Ishikawa (cell line): ENCODE measurements around the gene HLA-E.
A peak's percentile ranks its signal among the peaks of the same experiment; 100 is the strongest.

Experiments
- CEBPB ChIP-seq: IDR thresholded peaks from 2 replicates; pipeline ENCODE4 v1.6.1; 2012
- CREB1 ChIP-seq: IDR thresholded peaks from 2 replicates; pipeline ENCODE4 v1.6.1; 2012; ENCODE audit warnings: low read depth
- EGR1 ChIP-seq: IDR thresholded peaks from 2 replicates; pipeline ENCODE4 v1.6.1; 2012
- EP300 ChIP-seq: IDR thresholded peaks from 2 replicates; pipeline ENCODE4 v1.6.1; 2012; ENCODE audit warnings: borderline replicate concordance
- FOXM1 ChIP-seq: IDR thresholded peaks from 2 replicates; pipeline ENCODE4 v1.6.1; 2012; ENCODE audit warnings: low read depth, borderline replicate concordance
- NFIC ChIP-seq: IDR thresholded peaks from 2 replicates; pipeline ENCODE4 v1.6.1; 2012
- RAD21 ChIP-seq: IDR thresholded peaks from 2 replicates; pipeline ENCODE4 v1.6.1; 2012; ENCODE audit warnings: low read depth
- TAF1 ChIP-seq: IDR thresholded peaks from 2 replicates; pipeline ENCODE4 v1.6.1; 2012; ENCODE audit warnings: low read depth, mild to moderate bottlenecking
- TCF12 ChIP-seq: IDR thresholded peaks from 2 replicates; pipeline ENCODE4 v1.6.1; 2012; ENCODE audit warnings: low read depth
- TEAD4 ChIP-seq: IDR thresholded peaks from 2 replicates; pipeline ENCODE4 v1.6.1; 2012
- YY1 ChIP-seq: IDR thresholded peaks from 2 replicates; pipeline ENCODE4 v1.6.1; 2012; ENCODE audit warnings: low read depth
- ZBTB7A ChIP-seq: IDR thresholded peaks from 2 replicates; pipeline ENCODE4 v1.6.1; 2012; ENCODE audit warnings: low read depth
- TF ChIP-seq, protein P1 (sequence below): IDR thresholded peaks from 2 replicates; pipeline ENCODE4 v1.6.1; 2012
- TF ChIP-seq, protein P2 (sequence below): IDR thresholded peaks from 2 replicates; pipeline ENCODE4 v1.6.1; 2012
- TF ChIP-seq, protein P3 (sequence below): IDR thresholded peaks from 2 replicates; pipeline ENCODE4 v1.6.1; 2012; ENCODE audit warnings: low read depth, mild to moderate bottlenecking

The HLA-E gene

DNA sequence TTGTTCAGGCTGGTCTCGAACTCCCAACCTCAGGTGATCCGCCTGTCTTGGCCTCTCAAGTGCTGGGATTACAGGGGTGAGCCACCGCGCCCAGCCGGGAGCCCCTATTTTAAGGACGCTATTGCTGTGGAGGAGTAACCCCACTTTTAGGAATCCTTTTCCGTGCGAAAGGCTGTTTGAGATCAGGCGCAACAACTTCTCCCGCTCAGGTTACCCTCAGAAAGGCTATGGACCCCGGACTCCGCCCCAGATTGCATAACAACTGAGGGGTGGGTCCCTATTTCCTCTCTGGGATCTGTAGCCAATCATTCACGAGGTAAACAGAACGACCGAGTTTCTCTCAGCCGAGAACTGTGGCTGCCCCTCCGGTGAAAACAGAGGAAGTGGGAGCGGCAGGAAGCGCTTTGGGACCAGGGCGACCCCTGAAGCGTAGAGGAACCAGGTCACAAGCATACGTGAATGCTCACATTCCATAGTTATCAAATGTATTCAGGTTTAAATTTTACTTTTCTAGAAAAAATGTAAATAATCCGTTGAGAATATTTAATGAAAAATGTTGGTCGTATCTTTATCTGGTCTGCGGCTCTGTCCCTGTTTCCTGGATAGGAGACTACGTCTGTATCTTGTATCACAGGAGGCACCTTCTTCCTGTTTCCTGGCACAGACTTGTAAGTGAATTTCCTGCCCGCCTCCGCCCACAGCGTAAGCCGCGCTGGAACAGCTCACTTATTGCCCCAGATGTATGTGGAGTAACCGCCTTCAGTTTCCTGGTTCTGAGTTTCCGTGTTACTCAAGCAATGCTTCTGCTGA lies 26.8 kb downstream of the HLA-E start:
- TF ChIP-seq TCF12 (peak; percentile 12; the same call in 1 of the 2 replicates), TEAD4 (no peak), NFIC (no peak), FOXM1 (no peak), ZBTB7A (peak; percentile 74; the same call in 1 of the 2 replicates), CEBPB (peak; percentile 99), RAD21 (no peak), CREB1 (no peak), YY1 (0 out of 2 replicates have a peak, but pooled peaks have one; percentile 39), EGR1 (no peak), TAF1 (peak; percentile 44; the same call in 1 of the 2 replicates), EP300 (peak; percentile 33; the same call in 1 of the 2 replicates)
- TF ChIP-seq, protein P1, sequence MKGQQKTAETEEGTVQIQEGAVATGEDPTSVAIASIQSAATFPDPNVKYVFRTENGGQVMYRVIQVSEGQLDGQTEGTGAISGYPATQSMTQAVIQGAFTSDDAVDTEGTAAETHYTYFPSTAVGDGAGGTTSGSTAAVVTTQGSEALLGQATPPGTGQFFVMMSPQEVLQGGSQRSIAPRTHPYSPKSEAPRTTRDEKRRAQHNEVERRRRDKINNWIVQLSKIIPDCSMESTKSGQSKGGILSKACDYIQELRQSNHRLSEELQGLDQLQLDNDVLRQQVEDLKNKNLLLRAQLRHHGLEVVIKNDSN = no peak
- TF ChIP-seq, protein P2, sequence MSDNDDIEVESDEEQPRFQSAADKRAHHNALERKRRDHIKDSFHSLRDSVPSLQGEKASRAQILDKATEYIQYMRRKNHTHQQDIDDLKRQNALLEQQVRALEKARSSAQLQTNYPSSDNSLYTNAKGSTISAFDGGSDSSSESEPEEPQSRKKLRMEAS = no peak; the same call in 1 of the 2 replicates
- TF ChIP-seq, protein P3, sequence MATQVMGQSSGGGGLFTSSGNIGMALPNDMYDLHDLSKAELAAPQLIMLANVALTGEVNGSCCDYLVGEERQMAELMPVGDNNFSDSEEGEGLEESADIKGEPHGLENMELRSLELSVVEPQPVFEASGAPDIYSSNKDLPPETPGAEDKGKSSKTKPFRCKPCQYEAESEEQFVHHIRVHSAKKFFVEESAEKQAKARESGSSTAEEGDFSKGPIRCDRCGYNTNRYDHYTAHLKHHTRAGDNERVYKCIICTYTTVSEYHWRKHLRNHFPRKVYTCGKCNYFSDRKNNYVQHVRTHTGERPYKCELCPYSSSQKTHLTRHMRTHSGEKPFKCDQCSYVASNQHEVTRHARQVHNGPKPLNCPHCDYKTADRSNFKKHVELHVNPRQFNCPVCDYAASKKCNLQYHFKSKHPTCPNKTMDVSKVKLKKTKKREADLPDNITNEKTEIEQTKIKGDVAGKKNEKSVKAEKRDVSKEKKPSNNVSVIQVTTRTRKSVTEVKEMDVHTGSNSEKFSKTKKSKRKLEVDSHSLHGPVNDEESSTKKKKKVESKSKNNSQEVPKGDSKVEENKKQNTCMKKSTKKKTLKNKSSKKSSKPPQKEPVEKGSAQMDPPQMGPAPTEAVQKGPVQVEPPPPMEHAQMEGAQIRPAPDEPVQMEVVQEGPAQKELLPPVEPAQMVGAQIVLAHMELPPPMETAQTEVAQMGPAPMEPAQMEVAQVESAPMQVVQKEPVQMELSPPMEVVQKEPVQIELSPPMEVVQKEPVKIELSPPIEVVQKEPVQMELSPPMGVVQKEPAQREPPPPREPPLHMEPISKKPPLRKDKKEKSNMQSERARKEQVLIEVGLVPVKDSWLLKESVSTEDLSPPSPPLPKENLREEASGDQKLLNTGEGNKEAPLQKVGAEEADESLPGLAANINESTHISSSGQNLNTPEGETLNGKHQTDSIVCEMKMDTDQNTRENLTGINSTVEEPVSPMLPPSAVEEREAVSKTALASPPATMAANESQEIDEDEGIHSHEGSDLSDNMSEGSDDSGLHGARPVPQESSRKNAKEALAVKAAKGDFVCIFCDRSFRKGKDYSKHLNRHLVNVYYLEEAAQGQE = no peak

DNA sequence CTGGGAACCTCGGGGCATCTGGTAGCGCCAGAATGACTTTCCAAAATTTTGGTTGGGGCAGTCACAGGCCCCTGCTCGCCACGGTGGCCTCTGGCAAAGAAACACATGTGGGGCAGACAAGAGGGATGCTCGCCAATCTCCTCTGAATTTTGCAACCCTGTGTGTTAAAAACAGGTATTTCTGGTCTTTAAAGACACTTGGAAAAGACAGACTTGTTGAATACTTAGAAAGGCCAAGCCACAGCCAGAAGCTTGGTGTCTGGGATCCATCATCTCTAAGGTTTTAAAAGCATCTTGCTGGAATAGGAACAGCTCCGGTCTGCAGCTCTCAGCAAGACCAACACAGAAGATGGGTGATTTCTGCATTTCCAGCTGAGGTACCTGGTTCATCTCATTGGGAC lies 31.2 kb downstream of the HLA-E start:
- no peak for TF ChIP-seq CREB1
- no peak for TF ChIP-seq ZBTB7A
- TF ChIP-seq, protein P1 = no peak
- TF ChIP-seq TCF12 = no peak
- TF ChIP-seq FOXM1 = no peak
- no peak for TF ChIP-seq CEBPB
- TF ChIP-seq, protein P2 = no peak
- no peak for TF ChIP-seq EP300
- TF ChIP-seq, protein P3 = no peak
- TF ChIP-seq EGR1 = no peak
- TF ChIP-seq NFIC = no peak
- TF ChIP-seq YY1 = no peak
- TF ChIP-seq TEAD4 = no peak
- no peak for TF ChIP-seq RAD21
- TF ChIP-seq TAF1 = no peak

DNA sequence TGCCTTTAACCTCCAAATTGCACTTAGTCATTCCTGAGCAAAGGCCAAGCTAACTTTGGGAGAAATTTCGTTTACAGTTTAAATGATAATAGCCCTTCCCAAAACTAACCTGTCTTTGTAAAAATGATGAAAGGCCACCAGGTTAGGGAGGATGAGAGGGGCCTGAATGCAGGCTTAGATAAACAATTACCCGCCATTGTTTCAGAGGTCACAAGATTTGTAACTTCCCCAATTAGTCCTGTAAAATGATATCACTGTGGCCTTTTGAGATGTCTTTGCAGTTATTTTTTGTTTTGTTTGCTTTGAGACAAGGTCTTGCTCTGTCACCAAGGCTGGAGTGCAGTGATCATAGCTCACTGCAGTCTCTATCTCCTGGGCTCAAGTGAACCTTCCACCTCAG lies 40.7 kb downstream of the HLA-E start:
- TF ChIP-seq RAD21 = no peak

DNA sequence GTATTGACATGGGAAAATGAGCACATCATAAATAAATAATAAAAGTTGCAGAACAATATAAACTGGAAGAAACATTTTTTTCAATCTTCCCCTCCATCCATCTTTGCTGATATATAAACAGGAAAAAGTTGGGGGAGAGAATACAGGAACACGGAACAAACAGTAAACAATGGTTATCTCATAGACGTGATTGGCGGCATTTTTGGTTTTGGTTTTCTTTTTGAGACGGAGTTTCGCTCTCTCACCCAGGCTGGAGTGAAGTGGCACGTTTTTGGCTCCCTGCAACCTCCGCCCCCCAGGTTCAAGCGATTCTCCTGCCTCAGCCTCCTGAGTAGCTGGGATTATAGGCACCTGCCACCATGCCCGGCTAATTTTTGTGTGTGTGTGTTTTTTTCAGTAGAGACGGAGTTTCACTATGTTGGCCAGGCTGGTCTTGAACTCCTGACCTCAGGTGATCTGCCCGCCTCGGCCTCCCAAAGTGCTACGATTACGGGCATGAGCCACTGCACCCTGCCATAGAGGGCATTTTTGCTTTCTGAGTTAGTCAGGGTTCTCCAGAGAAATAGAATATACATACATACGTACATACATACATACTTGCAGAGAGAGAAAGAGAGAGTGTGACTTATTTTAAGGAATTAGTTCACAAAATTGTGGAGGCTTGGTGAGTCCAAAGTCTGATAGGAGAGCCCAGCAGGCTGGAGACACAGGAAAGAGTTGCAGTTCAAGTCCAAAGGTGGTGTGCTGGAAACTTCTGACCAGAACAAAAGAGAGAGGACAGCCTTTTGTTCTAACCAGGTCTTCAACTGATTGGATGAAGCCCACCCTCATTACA lies 44.4 kb downstream of the HLA-E start:
- TF ChIP-seq RAD21 = no peak

DNA sequence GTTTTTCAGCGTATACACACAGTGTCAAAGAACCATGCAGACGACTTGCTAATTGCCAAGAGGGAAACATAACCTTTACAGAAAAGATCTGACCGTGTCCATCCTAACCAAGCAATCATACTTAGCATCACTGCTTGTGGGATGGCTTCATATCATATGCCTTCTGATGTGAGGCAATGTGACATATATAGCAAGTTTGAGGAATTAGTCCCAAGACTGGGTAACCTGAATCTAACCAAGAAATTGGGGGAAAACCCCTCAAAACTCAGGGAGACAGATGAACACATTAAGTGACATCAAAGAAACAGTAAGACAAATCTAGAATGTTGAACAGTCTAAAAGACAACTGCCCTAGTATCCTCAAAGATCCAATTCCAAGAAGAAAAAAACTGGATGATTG lies 48.6 kb downstream of the HLA-E start:
- TF ChIP-seq CREB1 = no peak
- TF ChIP-seq, protein P3 = no peak
- TF ChIP-seq YY1 = no peak
- no peak for TF ChIP-seq EP300
- TF ChIP-seq TCF12 = no peak
- no peak for TF ChIP-seq CEBPB
- no peak for TF ChIP-seq EGR1
- TF ChIP-seq TEAD4 = no peak
- no peak for TF ChIP-seq NFIC
- no peak for TF ChIP-seq ZBTB7A
- TF ChIP-seq, protein P1 = no peak
